Activated CD4-positive, CD25-positive, alpha-beta regulatory T cell treated with anti-CD3 and anti-CD28 coated beads, Interleukin-2, amount 50 U/mL, for 24 hours (primary cell): ENCODE measurements around the gene KCNN1.
"Not testable (repeated sequence)": the region's sequence is repeated elsewhere in the genome, so short reads cannot be mapped to it uniquely, and the experiment has no call there.

Source experiments
- ATAC-seq, 2 donors: fragments of 150-1000 bp; cut with Tn5 transposase; one replicate each; pipeline ENCODE4 v1.10.0; 2021; ENCODE audit warnings: mild to moderate bottlenecking in 1 of 2, moderate library complexity in 1 of 2

Gene KCNN1

DNA sequence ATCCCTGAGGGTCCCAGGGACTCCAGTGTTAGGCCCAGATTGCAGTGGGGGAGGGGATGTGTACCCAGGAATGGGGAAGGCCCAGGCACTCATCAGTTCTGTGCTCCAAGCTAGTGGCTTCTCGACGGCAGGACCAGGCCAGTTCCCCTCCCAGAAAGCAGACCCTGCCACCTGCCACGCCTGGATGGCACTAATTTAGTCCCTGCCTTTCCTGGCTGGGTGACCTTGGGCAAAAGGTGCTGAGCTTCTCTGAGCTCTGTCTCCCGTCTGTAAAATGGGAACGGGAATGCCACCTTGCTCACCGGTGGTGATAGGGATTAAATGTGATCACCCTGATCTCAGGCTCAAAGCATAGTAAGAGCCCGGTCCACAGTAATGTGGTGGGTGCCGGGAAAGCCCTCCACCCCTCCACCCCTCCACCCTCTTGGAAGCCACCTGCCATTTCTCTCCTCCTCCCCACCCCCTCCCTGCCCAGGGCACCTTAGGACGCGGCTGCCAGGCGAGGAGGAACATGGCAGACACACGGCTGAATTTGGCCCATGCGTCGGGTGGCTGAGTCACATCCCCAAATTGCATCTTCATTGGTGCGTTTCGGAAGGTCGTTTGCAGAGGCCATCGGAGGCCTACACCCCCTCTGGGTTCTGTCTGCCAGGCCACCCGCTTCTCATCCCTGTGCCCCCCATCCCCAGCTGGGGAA is 2.3 kb downstream of the KCNN1 start:
- no peak for ATAC-seq

DNA sequence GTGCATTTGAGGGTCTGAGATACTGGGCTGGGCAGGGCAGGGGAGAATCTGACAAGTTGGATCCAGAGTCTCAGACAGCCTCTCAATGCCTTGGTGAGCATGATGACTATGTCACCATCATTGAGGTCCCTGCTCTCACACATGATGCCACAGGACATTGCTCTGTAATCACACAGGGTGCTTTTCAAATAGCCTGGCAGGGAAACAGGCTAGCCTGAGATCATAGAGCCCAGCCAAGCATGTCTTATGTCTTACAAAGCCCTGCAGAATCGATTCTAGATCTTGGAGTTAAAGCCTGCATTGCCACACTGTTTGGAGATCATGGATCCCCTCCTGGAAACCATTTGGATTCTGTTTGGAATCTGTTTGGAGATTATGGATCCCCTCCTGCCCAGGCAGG is 5.3 kb downstream of the KCNN1 start:
- no peak for ATAC-seq

DNA sequence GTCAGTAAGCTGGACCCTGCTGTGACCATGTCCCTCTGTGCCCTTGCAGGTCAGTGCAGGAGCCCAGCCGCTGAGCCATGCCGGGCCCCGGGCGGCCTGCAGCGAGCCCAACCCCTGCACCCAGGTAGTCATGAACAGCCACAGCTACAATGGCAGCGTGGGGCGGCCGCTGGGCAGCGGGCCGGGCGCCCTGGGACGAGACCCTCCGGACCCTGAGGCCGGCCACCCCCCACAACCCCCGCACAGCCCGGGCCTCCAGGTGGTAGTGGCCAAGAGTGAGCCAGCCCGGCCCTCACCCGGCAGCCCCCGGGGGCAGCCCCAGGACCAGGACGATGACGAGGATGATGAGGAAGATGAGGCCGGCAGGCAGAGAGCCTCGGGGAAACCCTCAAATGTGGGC is 6.9 kb downstream of the KCNN1 start:
- no peak for ATAC-seq

DNA sequence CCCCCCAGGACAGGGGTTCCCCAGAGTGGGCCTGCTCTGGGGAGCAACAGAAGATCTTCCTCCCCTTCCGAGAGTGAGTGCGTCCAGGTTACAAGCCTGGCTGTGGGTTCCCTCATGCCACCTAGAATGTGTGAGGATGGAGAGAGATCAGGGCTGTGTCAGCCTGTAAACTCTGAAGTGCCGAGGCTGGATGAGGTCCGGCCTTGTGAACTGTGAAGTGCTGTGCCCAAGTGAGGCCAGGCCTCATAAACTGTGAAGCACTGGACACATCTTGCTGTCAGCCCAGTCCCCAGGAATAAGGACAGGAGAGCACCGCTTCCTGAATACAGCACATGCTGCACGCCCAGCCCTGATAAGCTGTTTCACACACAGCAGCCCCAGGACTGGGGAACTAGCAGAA is 7.6 kb downstream of the KCNN1 start:
- ATAC-seq = no peak

DNA sequence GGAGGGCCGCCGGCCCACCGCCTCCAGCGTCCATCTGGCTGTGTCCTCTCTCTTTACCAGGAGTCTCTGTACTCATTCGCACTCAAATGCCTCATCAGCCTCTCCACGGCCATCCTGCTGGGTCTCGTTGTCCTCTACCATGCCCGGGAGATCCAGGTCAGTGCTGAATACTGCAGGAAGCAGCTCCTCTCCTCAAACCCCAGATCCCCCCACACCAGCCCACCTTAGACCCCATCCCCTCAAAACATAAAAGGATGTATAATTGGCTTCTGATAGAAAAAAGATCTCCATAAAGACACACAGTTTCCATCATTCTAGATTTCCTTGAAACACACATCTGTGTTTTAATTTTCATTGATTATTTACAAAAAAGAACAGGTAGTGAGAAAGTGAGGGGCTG is 8.1 kb downstream of the KCNN1 start:
- ATAC-seq = no peak

DNA sequence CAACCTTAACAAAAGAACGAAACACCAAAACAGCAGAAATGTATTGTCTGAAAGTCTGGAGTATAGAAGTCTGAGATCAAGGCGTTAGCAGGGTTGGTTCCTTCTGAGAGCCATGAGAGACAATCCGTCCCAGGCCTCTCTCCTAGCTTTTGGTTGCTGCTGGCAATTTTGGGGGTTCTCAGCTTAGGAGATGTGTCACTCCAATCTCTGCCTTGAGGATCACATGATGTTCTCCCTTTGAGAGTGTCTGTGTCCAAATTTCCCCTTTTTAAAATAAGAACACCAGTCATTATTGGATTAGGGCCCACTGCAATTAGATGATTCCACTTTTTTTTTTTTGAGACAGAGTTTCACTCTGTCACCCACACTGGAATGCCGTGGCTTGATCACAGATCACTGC is 10.1 kb downstream of the KCNN1 start:
- no peak for ATAC-seq

DNA sequence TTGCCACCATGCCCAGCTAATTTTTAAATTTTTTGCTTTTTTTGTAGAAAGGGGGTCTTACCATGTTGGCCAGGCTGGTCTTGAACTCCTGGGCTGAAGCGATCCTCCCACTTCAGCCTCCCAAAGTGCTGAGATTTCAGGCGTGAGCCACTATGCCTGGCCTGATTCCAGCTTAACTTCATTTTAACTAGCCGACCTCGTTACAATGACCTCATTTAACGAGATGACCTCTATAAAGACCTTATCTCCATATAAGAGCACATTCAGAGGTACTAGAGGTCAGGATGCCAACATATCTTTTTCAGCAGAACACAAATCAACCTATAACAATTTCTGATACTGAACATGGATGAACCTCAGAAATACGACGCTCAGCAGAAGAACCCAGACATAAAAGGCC is 10.6 kb downstream of the KCNN1 start:
- no peak for ATAC-seq

DNA sequence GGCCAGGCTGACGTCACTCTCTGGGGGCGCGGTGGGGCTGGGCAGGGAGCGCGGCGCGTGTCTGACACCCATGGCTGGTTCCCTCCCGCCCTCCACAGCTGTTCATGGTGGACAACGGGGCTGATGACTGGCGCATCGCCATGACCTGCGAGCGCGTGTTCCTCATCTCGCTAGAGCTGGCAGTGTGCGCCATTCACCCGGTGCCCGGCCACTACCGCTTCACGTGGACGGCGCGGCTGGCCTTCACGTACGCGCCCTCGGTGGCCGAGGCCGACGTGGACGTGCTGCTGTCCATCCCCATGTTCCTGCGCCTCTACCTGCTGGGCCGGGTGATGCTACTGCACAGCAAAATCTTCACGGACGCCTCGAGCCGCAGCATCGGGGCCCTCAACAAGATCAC is 14.7 kb downstream of the KCNN1 start:
- ATAC-seq = no peak

DNA sequence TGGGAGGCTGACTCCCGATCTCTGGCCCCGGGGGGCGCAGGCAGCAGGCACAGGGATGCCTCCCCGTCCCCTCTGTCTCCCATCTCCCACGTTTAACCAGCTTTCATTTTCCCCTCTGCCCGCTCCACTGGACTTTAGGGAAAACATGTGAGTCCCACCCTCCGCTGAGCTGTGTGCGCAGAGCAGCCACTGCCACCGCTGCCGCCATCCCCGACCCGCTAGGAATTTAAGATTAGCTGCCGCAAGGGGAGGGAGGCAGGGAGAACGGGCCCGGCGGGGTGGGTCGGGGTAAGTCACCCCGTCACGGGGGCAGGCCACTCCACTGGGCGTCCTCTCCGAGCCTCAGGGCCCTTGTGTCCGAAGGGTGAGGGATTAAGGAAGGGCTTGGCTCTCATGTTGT is 15.5 kb downstream of the KCNN1 start:
- no peak for ATAC-seq

DNA sequence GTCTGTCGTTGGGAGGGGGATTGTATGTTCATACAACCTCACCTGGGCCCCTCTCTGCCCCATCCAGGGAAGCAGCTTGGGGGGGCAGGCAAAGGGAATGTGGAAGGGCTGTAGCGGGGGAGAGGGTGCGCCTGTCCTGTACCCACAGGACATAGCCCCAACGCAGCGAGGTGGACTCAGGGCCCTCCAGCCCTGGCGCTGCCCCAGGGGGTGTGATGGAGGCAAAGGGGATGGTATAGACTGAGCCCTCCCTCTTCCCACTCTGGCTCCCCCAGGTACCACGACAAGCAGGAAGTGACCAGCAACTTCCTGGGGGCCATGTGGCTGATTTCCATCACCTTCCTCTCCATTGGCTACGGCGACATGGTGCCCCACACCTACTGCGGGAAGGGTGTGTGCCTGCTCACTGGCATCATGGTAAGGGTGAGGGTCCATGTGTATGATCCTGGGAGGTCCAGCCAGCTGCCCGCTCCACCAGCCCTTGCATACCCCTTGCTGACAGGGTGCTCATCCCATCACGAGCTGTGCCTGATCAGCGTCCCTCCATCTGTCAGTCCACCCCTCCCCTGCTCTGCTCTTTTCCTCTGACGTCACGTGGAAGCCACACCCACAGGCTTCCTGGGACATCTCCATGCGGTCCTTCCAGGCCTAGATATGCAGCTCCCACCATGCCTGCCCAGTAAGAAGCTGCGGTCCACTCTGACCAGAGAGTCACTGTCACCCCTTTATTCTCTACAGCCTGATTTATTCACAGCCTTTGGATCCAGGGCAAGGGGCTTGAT is 18.3 kb downstream of the KCNN1 start:
- no peak for ATAC-seq

DNA sequence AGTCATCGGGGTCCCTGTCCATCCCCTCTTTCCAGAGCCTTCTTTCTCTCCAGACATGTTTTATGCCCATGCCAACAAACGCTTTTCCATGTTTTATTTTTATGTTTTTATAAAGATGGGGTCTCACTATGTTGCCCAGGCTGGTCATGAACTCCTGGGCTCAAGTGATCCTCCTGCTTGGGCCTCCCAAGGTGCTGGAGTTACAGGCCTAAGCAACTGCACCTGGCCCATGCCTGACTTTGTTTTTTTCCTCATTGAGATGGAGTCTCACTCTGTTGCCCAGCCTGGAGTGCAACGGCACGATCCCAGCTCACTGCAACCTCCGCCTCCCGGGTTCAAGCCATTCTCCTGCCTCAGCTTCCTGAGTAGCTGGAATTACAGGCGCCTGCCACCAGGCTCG is 19.7 kb downstream of the KCNN1 start:
- ATAC-seq = not testable (repeated sequence)

DNA sequence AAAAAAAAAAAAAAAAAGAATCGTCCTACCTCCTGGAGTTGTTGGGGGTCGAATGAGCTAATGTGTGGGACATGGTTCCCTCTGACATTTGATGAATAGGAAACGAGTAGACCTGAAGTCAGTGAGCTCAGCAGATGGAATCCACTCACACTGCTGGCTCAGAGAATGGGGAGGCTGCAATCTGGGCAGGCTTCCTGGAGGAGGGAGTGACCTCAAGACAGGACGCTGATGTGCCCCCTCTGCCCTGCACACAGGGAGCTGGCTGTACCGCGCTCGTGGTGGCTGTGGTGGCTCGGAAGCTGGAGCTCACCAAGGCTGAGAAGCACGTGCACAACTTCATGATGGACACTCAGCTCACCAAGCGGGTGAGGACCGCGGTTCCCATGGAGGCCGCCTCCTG is 21.3 kb downstream of the KCNN1 start:
- no peak for ATAC-seq

DNA sequence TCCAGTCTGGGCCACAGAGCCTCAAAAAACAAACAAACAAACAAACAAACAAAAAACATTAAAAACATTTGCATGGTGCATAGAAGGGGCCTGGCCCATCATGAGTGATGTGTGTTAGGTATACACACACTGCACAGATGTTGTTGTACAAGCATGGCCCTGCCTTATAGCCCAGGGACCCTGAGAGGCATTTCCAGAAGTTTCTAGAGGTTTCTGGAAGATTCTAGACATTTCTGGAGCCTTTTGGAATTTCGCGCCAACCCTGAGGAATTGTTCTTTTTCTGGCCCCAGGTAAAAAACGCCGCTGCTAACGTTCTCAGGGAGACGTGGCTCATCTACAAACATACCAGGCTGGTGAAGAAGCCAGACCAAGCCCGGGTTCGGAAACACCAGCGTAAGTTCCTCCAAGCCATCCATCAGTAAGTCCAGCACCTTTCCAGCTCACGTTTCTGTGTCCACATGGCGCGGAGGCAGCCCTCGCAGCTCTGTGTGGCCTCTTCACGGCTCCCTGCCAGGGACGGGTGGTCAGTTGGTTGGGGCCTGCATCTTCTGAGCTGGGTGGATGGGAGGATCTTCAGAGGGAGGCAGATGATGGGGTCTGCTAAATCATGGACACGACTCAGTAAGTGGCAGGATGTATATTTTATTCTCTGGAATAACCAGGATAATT is 22.7 kb downstream of the KCNN1 start:
- ATAC-seq = no peak

DNA sequence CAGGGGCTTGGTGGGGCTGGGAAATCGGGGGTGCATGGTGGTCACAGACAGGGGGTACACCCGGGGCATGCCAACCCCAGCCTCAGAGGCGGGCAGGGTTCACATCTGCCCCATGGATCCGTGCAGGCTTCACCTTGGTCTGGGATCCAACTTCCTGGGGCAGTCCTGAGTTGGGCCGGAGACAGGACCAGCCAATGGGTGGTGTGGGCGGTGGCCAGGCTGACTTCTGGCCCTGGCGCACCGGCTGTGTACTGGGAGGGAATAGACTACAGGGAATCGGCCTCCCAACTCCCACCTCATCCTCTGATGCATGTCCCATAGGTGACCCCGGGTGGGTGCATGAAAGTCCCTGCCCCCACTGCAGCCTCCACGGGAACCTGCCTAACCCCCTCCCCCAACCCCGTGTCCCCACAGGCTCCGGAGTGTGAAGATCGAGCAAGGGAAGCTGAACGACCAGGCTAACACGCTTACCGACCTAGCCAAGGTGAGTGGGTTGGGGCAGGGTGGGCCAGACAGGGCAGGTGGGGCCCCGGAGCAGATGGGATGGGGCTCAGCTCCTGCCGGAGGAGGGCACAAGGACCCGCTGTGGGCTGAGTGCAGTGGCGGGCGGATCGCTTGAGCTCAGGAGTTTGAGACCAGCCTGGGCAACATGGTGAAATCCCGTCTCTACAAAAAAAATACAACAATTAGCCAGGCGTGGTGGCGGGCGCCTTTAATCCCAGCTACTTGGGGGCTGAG is 26.3 kb downstream of the KCNN1 start:
- no peak for ATAC-seq

DNA sequence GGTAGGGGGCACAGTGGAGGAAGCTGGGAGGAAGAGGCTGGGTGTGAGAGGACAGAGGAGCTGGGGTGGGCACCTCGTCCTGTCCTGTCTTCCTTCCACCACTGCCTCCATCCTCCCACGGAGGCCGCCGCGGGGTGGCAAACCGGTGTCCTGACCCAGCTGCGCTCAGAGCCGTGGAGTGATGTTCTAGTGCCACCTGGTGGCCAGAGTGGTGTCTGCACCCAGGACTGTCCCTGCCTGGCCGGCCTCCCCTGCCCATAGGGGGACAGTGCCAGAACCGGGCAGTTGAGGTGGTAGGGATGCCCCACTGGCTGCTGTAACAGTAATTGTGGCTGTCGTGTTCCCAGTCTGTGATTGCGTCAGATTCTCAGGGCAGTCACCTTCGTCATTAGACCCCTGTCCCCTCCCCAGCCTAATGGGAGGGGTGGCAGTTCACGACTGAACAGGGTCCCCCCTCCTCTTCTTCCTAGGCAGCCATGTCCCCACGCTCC is 30.0 kb downstream of the KCNN1 start:
- ATAC-seq = peak; percentile 60 to 63

DNA sequence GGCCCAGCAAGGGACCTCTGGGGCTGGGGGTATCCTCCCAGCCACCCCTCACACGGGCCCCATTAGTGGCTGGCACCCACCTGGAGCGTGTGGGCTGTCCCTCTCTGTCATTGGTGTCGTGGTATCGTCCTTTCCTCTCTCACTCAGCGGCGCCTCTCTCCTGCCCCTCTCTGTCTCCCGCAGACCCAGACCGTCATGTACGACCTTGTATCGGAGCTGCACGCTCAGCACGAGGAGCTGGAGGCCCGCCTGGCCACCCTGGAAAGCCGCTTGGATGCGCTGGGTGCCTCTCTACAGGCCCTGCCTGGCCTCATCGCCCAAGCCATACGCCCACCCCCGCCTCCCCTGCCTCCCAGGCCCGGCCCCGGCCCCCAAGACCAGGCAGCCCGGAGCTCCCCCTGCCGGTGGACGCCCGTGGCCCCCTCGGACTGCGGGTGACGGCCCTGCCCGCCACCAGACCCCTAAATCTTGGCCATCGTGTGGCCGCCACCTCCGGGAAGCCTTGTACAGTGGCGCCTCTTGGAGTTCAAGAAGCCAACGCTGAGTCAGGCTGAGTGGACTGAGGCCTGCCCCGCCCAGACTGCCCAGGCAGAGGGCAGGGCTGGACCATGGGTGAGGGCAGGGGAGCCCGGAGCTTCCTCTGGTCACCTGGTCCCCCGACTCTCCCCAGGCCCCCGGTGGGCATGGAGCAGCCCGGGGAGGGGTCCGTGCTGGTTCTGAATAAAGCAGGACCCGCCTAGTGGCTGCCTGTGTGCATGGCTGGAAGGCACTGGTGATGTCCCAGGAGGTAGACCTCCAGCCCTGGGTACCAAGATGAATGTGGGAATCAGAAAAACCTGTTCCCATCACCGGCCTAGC is 31.3 kb downstream of the KCNN1 start:
- ATAC-seq = no peak

DNA sequence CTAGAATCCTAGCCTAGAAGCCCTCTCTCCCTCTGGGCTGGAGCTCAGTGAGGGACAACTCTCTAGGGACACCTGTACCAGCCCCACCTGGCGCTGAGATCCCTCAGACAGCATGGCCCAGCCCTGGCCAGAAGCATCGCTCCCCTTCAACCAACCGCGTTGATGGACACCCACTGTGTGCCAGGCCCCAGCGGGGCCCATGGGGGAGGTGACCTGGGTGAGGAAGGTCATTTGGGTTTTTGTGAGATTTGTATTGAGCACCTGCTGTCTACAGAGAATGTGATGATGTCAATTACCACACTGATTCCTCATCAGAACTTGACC is 31.9 kb downstream of the KCNN1 start:
- ATAC-seq = no peak

DNA sequence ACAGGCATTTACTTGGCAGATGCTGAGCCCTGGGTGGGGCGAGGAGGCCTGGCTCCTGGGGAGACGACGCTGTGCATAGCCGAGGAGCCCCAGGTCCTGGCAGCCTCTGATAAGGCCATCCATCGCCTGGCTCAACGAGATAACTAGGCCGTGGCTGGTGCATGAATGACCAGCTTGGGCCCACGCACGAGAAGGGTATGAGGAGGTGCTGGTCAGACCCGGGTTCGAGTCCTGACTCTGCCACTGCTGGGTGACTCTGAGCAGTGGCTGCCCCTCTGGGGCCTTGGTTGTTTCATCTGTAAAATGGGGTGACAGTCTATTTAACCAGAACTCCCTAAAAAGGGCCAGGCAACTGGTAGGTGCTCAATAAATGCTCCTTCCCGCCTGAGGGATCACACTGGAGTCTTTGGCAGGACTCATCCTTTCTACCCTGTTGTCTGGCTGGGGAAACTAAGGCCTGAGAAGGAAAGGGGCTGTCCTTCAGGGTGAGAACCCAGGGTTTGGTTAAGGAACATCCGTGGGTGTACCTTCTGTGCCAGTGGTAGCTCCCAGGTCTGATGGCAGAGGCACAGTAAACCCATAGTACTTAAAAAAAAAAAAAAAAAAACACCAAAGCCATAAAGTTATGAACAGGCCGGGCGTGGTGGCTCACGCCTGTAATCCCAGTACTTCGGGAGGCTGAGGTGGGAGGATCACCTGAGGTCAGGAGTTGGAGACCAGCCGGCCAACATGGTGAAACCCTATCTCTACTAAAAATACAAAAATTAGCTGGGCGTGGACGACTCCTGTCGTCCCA is 33.0 kb downstream of the KCNN1 start:
- no peak for ATAC-seq

DNA sequence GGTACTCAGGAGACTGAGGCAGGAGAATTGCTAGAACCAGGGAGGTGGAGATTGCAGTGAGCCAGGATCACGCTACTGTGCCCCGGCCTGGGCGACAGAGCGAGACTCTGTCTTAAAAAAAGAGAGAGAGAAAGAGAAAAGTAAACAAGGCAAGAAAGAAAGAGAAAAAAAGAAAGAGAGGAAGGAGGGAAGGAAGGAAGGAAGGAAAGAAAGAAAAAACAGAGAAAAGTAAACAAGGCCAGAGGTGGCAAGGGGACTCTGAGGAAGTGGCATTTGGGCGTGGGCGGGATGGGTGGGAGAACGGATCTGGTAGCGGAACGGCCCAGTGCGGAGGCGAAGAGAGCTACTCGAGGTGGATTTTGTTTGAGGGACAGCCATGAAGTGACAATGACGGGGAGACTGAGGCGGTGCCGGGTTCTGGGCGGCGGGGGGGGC is 33.6 kb downstream of the KCNN1 start:
- ATAC-seq = no peak

DNA sequence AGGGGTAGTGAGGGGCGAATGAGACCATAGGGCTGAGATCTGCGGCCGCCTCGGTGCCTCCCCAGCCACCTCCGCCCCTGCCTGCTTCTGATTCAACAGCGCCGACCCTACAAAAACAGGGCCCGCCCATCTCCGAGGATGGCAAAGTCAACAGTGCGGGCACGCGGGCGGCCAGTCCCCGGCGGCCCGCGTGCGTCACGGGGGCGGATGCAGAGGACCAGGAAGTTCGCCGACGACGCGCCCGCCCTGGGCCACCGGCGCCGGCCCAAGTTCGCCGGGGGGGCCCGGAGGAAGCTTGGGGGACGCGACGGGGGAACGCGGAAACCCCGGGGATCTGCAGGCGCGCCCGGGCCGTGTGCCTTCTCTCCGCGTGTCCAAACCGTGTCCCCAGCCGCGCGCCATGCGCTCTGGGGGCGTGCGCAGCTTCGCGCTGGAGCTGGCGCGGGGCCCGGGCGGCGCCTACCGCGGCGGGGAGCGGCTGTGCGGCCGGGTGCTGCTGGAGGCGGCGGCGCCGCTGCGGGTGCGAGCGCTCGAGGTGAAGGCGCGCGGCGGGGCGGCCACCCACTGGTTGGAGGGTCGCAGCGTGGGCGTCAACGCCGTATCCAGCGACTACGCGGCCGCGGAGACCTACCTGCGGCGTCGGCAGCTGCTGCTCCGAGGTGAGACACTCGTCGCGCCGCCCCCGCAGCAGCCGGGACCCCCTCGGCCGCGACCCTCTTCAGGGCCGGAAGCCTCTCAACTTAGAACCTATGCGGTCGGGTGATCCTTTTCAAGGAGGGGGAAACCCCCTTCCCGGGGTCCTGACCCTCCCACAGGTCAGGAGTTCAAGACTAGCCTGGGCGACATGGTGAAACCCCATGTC is 34.2 kb downstream of the KCNN1 start:
- peak; percentile 83 to 86 for ATAC-seq
